NCI-H1105 treated with DMSO at 0.1 percent for 48 hours (cell line): ENCODE results near the gene CBY1.

Experiments
- DNase-seq: peaks from one replicate; lab custom pipeline; 2025; lab: John Stamatoyannopoulos, UW

Gene CBY1

GRCh38 chr22:38700789-38701628, 44.6 kb downstream of the CBY1 start, which contains the start of gene JOSD1:
TSS of gene JOSD1 (minus strand) at chr22:38700943. CDS start at chr22:38699987, 956 bp downstream.
- peak; percentile 85 for DNase-seq

DNA sequence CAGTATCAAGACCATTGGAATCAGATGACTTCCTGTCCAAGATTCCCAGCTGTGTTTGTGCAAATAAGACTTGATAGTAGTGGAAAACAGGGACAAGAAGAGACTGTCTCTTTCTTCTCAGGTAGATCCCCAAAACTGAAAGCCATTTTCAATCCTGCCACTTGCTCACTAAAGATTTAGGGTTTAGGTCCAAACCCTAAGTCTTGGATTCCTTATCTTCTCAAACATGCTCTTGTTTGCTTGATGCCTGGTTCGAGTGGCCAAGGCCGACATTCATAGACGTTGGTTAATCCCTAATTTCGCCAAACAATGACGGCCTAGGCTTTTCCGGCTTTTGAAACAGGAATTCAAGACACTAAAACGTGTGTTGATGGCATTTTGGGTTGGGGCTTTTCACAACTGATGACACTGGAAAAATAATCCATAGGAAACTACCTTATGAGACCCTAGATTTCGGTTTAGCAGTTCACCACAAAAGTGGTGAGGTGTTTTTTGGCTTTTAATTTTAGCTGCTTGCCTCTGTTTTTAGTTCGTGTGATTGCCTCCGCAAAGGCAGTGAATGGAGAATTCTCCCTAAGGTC, 48.3 kb downstream of the CBY1 start:
- no peak for DNase-seq

DNA sequence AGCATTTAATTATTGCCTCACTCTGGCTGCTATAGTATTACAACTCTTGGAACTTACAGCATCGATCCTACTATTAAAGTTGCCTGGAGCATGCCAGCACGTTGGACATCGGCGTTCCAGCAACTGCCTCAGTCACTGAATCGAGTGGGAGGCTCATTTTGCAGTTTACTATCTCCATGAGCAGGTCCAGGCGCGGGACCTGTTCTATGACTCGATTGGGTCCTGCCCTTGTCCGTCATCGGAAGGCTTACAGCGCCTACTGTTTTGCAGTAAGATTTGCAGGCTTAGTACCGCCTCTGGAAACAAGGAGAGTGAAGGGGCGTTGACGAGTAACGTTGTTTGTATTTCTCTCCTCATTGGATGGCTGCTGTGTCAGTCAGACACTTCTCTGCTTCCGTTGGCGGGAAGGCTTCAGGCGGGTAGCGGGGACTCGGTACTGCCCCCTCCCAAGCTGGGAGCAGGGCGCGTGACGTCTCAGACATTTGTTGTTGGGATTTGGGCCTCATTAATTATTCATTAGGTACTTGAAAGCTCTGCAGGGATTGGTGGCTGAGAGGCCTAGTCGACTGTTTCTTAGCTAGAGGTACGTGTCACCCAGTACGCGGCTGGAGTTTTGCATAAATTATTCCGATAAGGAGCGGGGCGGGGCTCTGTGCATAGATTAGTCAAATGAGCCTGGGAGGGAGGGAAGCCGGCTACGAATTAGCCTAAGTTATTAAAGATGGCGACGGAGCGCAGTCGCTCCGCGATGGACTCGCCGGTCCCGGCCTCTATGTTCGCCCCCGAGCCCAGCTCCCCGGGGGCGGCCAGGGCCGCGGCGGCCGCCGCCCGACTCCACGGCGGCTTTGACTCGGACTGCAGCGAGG, 49.0 kb downstream of the CBY1 start, which contains the start of gene GTPBP1:
Gene GTPBP1 (plus strand): TSS at position 710 of the 866 bp plus-strand sequence. CDS start 12 bp downstream, at position 722.
- peak; percentile 100 for DNase-seq

DNA sequence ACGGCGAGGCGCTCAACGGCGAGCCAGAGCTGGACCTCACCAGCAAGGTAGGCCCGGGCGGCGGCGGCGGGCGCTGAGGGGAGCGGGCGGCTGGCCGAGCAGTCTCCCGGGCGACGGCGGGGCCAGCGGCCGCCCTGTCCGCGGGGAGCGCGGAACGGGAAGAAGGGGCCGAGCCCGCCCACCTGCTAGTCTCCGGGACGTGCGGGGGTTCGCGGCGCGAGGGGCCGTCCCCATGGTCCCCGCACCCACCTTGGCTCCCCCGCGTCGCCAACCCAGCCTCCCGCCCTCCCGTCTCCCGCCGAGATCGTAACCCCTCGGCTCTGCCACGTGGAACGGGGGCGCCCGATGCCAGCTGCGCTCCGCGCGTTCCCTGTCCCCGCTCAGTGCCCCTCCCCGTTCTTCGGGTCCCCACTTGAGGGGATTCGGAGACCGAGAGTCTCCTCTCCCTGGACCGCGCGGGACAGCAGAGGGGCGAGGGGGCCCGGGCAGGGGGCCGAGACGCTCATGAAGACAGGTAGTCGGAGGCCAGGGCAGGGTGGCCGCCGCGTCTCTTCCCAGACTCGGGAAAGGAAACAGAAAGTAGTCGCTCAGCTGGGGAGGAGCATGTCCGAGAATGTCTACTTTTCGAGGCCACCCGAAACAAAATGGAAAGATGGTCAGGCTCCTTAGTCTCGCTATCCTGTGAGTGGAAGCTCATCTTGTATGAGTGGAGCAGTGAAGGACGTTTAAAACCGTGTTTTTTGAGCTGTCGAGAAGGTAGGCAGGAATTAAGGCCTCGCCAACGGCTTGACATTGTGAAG, 49.9 kb downstream of the CBY1 start:
- no peak for DNase-seq

DNA sequence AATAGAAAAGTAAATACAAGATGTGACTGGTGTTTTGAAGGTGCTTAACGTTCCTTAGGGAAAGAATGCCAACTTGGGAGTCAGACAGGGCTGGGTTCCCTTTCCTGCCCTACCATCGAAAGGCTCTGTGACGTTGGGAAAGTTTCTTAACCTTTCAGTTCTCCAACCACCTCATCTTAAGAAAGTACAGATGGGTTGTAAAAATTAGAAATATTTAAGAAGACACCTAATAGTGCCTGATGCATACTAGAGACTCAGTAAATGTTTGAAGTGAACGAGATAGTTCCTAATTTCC, 50.4 kb downstream of the CBY1 start:
- DNase-seq = no peak

DNA sequence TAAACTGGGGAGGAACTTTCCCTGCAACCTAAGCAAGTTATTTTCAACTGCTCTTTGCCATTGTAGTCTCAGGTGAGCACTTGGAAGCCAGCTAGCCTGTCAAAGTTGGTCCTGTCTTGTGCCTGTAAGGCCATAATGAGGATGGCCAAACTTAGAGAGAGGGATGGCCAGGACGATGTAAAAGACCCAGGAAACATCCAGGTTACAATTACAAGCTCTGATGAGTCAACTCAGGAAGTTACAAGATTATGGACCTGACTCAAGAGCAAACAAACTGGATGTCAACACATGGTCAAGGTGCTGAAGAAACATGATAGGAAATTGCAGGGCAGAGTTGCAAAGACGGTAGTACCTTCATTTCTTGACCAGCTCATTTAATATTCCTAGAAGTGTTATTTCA, 50.9 kb downstream of the CBY1 start:
- DNase-seq = no peak

DNA sequence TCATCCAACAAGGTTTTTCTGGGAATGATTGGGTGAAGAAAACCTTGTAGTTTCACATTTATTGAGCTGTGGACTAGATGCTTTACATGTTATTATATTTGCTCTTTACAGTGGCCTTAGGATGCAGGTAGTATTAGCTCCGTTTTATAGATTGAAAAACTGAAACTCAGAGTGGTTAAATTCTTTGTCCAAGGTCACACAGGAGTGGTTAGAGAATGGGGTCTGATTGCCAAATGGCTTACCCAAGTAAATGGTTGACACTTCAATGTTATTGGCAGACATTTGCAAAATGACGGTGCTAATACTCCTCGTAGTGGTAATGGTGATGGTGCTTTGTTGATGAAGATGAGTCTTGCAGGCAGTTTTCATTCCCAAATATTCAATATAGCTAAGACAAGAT, 51.5 kb downstream of the CBY1 start:
- DNase-seq = no peak

DNA sequence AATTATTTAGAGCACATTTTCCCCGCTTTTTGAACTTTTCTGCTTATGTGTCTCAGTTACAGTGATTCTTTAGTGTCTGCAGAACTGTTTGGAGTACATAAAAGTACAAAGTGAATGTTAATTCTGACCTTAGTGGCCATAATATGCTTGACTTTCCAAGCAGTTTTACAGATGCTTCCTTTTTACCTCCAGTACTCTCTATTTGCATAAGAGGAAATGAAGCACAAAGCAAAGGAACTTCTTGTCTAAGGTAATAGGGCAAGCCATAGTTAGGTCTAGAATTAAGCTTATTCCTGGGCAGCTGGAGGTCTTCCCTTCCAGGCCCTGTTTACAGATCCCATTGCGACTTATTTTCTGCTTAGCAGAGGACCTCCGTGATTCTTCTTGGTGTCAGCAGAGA, 52.9 kb downstream of the CBY1 start:
- no peak for DNase-seq

DNA sequence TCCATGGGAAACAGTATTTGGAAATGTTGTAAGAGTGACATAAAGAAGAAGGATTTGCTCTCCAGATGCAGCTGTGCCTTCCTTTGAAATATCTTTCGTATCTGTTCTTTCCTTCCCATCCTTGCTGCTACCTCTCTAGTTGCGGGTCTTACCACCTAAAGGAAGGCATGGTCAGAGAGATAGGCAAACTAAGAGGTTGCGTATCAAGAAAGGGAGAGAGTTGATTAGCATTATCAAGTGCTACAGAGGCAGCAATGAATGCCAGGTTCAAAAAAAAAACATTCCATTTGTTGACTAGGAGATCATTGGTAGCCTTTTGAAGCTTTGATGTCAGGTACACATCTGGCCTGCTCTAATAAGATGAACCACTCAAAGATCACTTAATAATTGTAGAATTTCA, 53.9 kb downstream of the CBY1 start:
- DNase-seq = no peak

DNA sequence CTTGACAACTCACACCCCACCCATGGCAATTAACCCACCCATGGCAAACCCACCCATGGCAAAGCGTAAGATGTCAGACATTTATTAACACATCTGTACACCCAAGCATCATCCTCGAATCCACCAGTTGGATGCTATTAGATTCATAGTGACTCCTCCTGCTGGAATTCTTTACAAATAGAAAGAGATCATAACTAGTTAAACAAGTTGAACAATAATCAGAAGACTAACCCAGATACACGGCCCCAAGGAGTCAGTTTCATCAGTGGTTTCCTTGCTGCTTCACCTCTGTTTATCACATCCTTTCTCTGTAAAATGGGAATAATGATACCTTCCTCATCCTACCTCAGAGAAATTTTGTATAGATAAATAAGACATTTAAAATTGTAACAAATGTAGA, 54.4 kb downstream of the CBY1 start:
- no peak for DNase-seq

DNA sequence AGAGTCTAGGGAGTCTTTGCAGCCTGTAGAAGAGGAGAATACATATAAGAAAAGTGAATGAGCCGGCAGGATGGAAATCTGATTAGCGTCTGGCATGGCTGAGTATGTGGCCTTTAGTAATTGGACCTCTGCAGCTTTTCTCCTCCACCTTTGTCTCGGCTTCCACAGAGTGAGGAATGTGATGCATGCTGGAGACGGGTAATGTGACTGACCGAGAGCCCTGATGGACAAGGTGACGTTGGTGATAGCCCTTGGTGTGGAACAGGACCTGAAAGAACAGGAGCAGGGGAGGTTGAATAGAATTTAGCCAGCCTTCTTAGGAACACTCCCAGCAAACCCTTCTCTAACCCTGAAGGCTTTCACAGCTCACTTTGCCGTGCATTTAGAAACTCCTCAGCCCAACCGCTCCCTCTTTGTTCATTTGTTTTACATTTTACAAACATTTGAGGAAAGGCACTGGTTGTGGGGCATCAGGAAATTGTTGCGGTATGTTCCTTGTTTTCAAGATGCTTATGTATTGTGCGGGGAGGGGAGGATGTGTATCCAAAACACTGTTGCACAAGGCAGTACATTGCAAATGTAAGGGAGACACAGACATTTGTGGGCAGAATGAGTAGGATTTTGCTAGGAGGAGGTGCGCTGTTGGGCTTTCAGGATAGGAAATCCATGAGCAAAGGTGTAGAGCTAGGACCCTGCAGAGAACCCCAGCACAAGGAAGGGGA, 56.2 kb downstream of the CBY1 start:
- no peak for DNase-seq

- DNase-seq = no peak
These were observed 57.5 kb downstream of the CBY1 start for GRCh38 chr22:38713921-38714320.

DNA sequence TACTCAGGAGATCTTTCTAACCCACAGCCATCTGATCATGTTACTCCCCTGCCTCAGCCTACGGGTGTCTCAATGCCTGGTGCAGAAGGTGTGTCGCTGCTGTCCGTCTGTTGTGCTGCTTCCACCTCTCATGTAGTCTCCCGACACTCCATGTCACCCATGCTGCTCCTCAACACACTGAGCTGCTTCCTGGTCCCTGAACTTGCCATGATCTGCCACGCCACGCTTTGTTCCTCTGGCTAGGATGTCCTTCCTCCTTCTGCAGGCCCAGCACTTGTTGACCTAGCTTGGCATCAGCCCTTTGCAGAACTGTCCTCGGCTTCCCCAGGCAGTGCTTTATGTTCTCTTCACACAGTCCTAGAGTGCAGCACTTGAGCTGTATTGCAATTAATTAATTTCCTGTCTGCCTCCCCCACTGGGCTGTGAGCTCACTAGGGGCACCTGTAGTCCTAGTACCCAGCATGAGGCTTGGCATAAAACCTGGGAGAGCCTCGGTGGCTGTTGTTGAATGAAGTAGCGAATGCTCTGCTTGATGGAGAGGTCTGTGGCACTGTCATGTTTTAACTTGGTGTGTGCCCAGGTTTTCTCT, 58.8 kb downstream of the CBY1 start:
- no peak for DNase-seq

- no peak for DNase-seq
These were observed 59.4 kb downstream of the CBY1 start for GRCh38 chr22:38715852-38716251.

- DNase-seq = no peak
These were observed 59.8 kb downstream of the CBY1 start for GRCh38 chr22:38716271-38716670.

- no peak for DNase-seq
These were observed 60.4 kb downstream of the CBY1 start for GRCh38 chr22:38716826-38717225.

DNA sequence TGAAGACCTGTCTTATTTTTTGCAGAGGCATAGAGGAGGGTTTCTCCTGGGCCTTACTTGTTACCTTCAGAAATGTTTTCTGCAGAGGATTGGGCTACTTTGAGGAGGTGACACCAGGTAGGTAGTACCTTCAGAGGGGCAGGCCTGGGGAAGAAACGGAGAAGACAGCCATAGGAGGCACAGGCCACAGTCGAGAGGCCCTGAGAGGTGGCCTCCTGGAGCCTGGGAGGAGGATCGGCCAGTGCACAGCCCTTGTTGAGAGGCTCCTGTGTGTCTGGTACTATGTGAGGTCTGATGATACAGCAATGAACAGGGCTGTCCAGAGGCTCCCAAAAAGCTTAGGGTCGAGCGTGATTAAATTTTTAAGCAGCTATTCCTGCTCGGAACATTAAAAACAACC, 60.8 kb downstream of the CBY1 start:
- no peak for DNase-seq

DNA sequence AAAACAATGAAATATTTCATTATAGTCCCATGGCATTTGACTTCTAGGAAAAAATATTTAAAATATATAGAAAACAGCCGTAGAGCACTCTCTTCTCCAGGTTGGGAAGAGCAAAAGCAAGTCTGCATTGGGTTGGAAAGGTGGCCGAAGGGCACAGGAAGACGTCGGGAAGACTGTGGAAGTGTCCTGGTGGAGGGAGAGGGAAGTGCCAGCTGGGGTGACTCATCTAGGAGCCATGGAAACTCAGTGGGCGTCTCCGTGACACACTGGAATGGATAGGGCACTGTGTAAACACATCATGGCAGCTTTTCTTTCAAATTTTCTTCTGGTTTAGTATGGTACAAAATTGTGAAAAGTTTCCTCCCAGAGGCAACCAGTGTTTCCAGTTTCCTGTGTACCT, 62.0 kb downstream of the CBY1 start:
- DNase-seq = no peak

- DNase-seq = no peak
These were observed 62.8 kb downstream of the CBY1 start for GRCh38 chr22:38719196-38719595.

GRCh38 chr22:38720350-38720749, 63.9 kb downstream of the CBY1 start:
- DNase-seq = no peak

- no peak for DNase-seq
These were observed 65.1 kb downstream of the CBY1 start for GRCh38 chr22:38721551-38721950.
